Neural cell (in vitro differentiated cells): ENCODE measurements around the gene PTPRG. TPM values are rescaled to one million over a fixed set of nuclear protein-coding genes. Genes with fewer than 3 reads are reported as not detected.

Source experiments
- H2AFZ ChIP-seq: fragments of 200-600, 300-800 bp; sonication (generic), shearing (Covaris generic); 2 replicates; pipeline ENCODE4 v1.6.0; 2014; ENCODE audit warnings: low read depth, mild to moderate bottlenecking, antibody characterized with exemption, low read length, moderate library complexity
- H3F3A ChIP-seq: fragments of 200-600 bp; shearing (Covaris generic); 2 replicates; pipeline ENCODE4 v1.6.1; 2016; ENCODE audit warnings: mild to moderate bottlenecking, moderate library complexity, mixed read lengths, antibody characterized with exemption, low read length; ENCODE audit not compliant: insufficient read depth, poor library complexity, severe bottlenecking
- H3K27ac ChIP-seq: fragments of 200-600, 300-800 bp; sonication (generic), shearing (Covaris generic); 2 replicates; pipeline ENCODE4 v1.5.1; 2014; ENCODE audit warnings: mild to moderate bottlenecking, low read length, moderate library complexity
- H3K27me3 ChIP-seq: fragments of 300-800, 200-600 bp; sonication (generic), shearing (Covaris generic); 2 replicates; pipeline ENCODE4 v1.6.0; 2014; ENCODE audit warnings: mild to moderate bottlenecking, low read depth, low read length, moderate library complexity; ENCODE audit not compliant: insufficient read depth
- H3K36me3 ChIP-seq: fragments of 300-800, 200-600 bp; sonication (generic), shearing (Covaris generic); 2 replicates; pipeline ENCODE4 v1.5.1; 2014; ENCODE audit warnings: mild to moderate bottlenecking, antibody characterized with exemption, low read length, moderate library complexity; ENCODE audit not compliant: insufficient read depth
- H3K4me2 ChIP-seq: fragments of 300-800, 200-600 bp; sonication (generic), shearing (Covaris generic); 2 replicates; pipeline ENCODE4 v1.6.0; 2014; ENCODE audit warnings: mild to moderate bottlenecking, low read length
- H3K4me3 ChIP-seq: fragments of 300-800, 200-600 bp; sonication (generic), shearing (Covaris generic); 2 replicates; pipeline ENCODE4 v1.5.1; 2014; ENCODE audit warnings: mild to moderate bottlenecking, low read length, moderate library complexity
- H3K79me2 ChIP-seq: fragments of 200-600 bp; shearing (Covaris generic); replicated peaks from 2 replicates; pipeline ENCODE4 v1.6.0; 2014; ENCODE audit warnings: mild to moderate bottlenecking, low read length, moderate library complexity; ENCODE audit not compliant: insufficient read depth
- H3K9ac ChIP-seq: fragments of 300-800, 200-600 bp; sonication (generic), shearing (Covaris generic); 2 replicates; pipeline ENCODE4 v1.6.1; 2016; ENCODE audit warnings: mild to moderate bottlenecking, low read length, mixed read lengths
- H3K9me2 ChIP-seq: fragments of 200-600 bp; shearing (Covaris generic); 2 replicates; pipeline ENCODE4 v1.6.1; 2016; ENCODE audit warnings: mild to moderate bottlenecking, low read length, mixed read lengths; ENCODE audit not compliant: insufficient read depth
- H3K9me3 ChIP-seq: fragments of 200-600, 300-800 bp; sonication (generic), shearing (Covaris generic); 2 replicates; pipeline ENCODE4 v1.6.1; 2016; ENCODE audit warnings: mild to moderate bottlenecking, mixed run types, low read length, moderate library complexity, mixed read lengths
- H4K20me1 ChIP-seq: fragments of 200-600 bp; shearing (Covaris generic); 2 replicates; pipeline ENCODE4 v1.6.1; 2016; ENCODE audit warnings: mild to moderate bottlenecking, mixed run types; ENCODE audit not compliant: insufficient read depth
- CTCF ChIP-seq: fragments of 450-650 bp; IDR thresholded peaks from 2 replicates; pipeline ENCODE4 v1.5.1; 2014; ENCODE audit warnings: antibody characterized with exemption, mild to moderate bottlenecking, moderate library complexity; ENCODE audit not compliant: poor library complexity, severe bottlenecking
- EP300 ChIP-seq: fragments of 450-650 bp; conservative IDR thresholded peaks from 2 replicates; pipeline ENCODE4 v1.6.1; 2014; ENCODE audit warnings: antibody characterized with exemption, mild to moderate bottlenecking, moderate library complexity; ENCODE audit not compliant: poor library complexity, severe bottlenecking
- EZH2 ChIP-seq: fragments of 200-600, 300-800 bp; shearing (Covaris generic), sonication (generic); IDR thresholded peaks from 2 replicates; pipeline ENCODE4 v1.6.1; 2014; ENCODE audit warnings: antibody characterized with exemption, low read length, borderline replicate concordance, mild to moderate bottlenecking; ENCODE audit not compliant: insufficient read depth, poor library complexity, severe bottlenecking
- MXI1 ChIP-seq: fragments of 450-650 bp; conservative IDR thresholded peaks from 2 replicates; pipeline ENCODE4 v1.6.1; 2014; ENCODE audit warnings: antibody characterized with exemption, mild to moderate bottlenecking; ENCODE audit not compliant: poor library complexity, severe bottlenecking
- POLR2AphosphoS5 ChIP-seq: IDR thresholded peaks from 2 replicates; pipeline ENCODE4 v1.6.1; 2012
- RAD21 ChIP-seq: fragments of 450-650 bp; conservative IDR thresholded peaks from 2 replicates; pipeline ENCODE4 v1.6.1; 2014; ENCODE audit warnings: antibody characterized with exemption, mild to moderate bottlenecking, moderate library complexity
- REST ChIP-seq: IDR thresholded peaks from 2 replicates; pipeline ENCODE4 v1.6.1; 2012; ENCODE audit warnings: borderline replicate concordance
- SMC3 ChIP-seq: fragments of 450-650 bp; conservative IDR thresholded peaks from 2 replicates; pipeline ENCODE4 v1.6.1; 2014; ENCODE audit warnings: antibody characterized with exemption, mild to moderate bottlenecking, moderate library complexity; ENCODE audit not compliant: poor library complexity
- TAF1 ChIP-seq: IDR thresholded peaks from 2 replicates; pipeline ENCODE4 v1.6.1; 2012; ENCODE audit warnings: low read depth
- polyA plus RNA-seq: library from polyadenylated mRNA; depleted of rRNA; stranded (reverse); fragments of >200 nt; gene quantifications from 2 replicates; pipeline ENCODE4 v1.2.3, GENCODE V29; 2014

The PTPRG gene
- polyA plus RNA-seq, 1 donor from 2014 or later, result 33.1 TPM

- no peak overlapping the region for H3K4me3 ChIP-seq
- no peaks in the 10 kb centered on the region for H3K9me2 ChIP-seq
- no peaks in the 10 kb centered on the region for H3F3A ChIP-seq
- H3K36me3 ChIP-seq, result no peaks in the 10 kb centered on the region
- H3K9ac ChIP-seq, result no peak overlapping the region
- H3K79me2 ChIP-seq, result no peaks in the 10 kb centered on the region
- H3K4me2 ChIP-seq, result no peak overlapping the region
- no peaks in the 10 kb centered on the region for H4K20me1 ChIP-seq
- H3K27ac ChIP-seq, result no peak overlapping the region
- H3K9me3 ChIP-seq, result no peaks in the 10 kb centered on the region
- no peaks in the 10 kb centered on the region for H3K27me3 ChIP-seq
- no peak overlapping the region for H2AFZ ChIP-seq
- TF ChIP-seq MXI1 (no peak), TAF1 (no peak), SMC3 (no peak), POLR2AphosphoS5 (no peak), CTCF (no peak), REST (no peak), EP300 (no peak), RAD21 (no peak), EZH2 (no peak)
Measured at GRCh38 chr3:61725851-61726333, 164.5 kb downstream of the PTPRG start.

- Histone ChIP-seq H3K27me3 (no peaks in the 10 kb centered on the region), H4K20me1 (no peaks in the 10 kb centered on the region), H3K79me2 (no peaks in the 10 kb centered on the region), H3K4me2 (no peak overlapping the region), H3F3A (no peaks in the 10 kb centered on the region), H3K9me3 (no peaks in the 10 kb centered on the region), H3K4me3 (no peak overlapping the region), H2AFZ (no peak overlapping the region), H3K9ac (no peak overlapping the region), H3K36me3 (no peaks in the 10 kb centered on the region), H3K27ac (no peak overlapping the region), H3K9me2 (no peaks in the 10 kb centered on the region)
- no peak for TF ChIP-seq POLR2AphosphoS5
- no peak for TF ChIP-seq TAF1
- TF ChIP-seq RAD21, result no peak
- no peak for TF ChIP-seq REST
- TF ChIP-seq SMC3, result no peak
- TF ChIP-seq CTCF, result no peak
- TF ChIP-seq EP300, result no peak
- no peak for TF ChIP-seq MXI1
- TF ChIP-seq EZH2, result no peak
Measured at GRCh38 chr3:61727435-61727834, 166.1 kb downstream of the PTPRG start.
